NCI-H2107 (cell line): ENCODE results near the gene ULBP3.
"Not testable (repeated sequence)": the region's sequence is repeated elsewhere in the genome, so short reads cannot be mapped to it uniquely, and the experiment has no call there.

ENCODE experiments used
- DNase-seq: peaks from one replicate; lab custom pipeline; 2025; lab: John Stamatoyannopoulos, UW

ULBP3 gene

GRCh38 chr6:150043096-150043495, 25.8 kb downstream of the ULBP3 start:
- no peak for DNase-seq

GRCh38 chr6:150038202-150039062, 30.5 kb downstream of the ULBP3 start:
- no peak for DNase-seq

- DNase-seq: no peak
These were observed 31.3 kb downstream of the ULBP3 start for GRCh38 chr6:150037526-150038201.

GRCh38 chr6:150036081-150036480, 32.8 kb downstream of the ULBP3 start:
- DNase-seq: no peak

- DNase-seq: no peak
These were observed 35.6 kb downstream of the ULBP3 start for GRCh38 chr6:150033207-150033771.

- DNase-seq: no peak
These were observed 36.3 kb downstream of the ULBP3 start for GRCh38 chr6:150032598-150032997.

- no peak for DNase-seq
These were observed 38.3 kb downstream of the ULBP3 start for GRCh38 chr6:150030611-150031010.

GRCh38 chr6:150029749-150030148, 39.2 kb downstream of the ULBP3 start:
- no peak for DNase-seq

- no peak for DNase-seq
These were observed 39.6 kb downstream of the ULBP3 start for GRCh38 chr6:150029276-150029675.

GRCh38 chr6:150028799-150029198, 40.1 kb downstream of the ULBP3 start:
- DNase-seq: no peak

- DNase-seq: no peak
These were observed 40.9 kb downstream of the ULBP3 start for GRCh38 chr6:150027806-150028565.

- no peak for DNase-seq
These were observed 41.7 kb downstream of the ULBP3 start for GRCh38 chr6:150026976-150027805.

GRCh38 chr6:150025201-150025917, 43.6 kb downstream of the ULBP3 start, which contains the start of gene RAET1L:
TSS of gene RAET1L (minus strand) at chr6:150025532. CDS start at chr6:150025471, 61 bp downstream.
- DNase-seq: no peak

GRCh38 chr6:150024646-150025155, 44.2 kb downstream of the ULBP3 start:
- no peak for DNase-seq

- DNase-seq: not testable (repeated sequence)
These were observed 44.9 kb downstream of the ULBP3 start for GRCh38 chr6:150024021-150024420.

GRCh38 chr6:150021870-150022269, 47.1 kb downstream of the ULBP3 start:
- not testable (repeated sequence) for DNase-seq

- DNase-seq: no peak
These were observed 49.9 kb downstream of the ULBP3 start for GRCh38 chr6:150018846-150019580.

GRCh38 chr6:150017186-150017521, 51.8 kb downstream of the ULBP3 start:
- DNase-seq: not testable (repeated sequence)

- peak; percentile 25 for DNase-seq
These were observed 52.4 kb downstream of the ULBP3 start for GRCh38 chr6:150016324-150017185.
